Vagina (tissue), 2 donors: Measurements from ENCODE around the gene KRTAP12-1. TPM values are rescaled to one million over a fixed set of nuclear protein-coding genes. Genes with fewer than 3 reads are reported as not detected.

Source experiments
- DNase-seq, 2 donors: peaks; one replicate each; pipeline ENCODE4 v3.0.0-alpha.2; 2017; ENCODE audit errors: extremely low spot score in 2 of 2
- H3K27ac ChIP-seq: fragments of 200-600 bp; sonication (generic); one replicate; pipeline ENCODE4 v1.5.1; 2019
- H3K27me3 ChIP-seq: fragments of 200-600 bp; sonication (generic); one replicate; pipeline ENCODE4 v1.5.1; 2019
- H3K36me3 ChIP-seq, 2 donors: fragments of 200-600 bp; sonication (generic); one replicate each; pipeline ENCODE4 v1.5.1; 2017 to 2019
- H3K4me1 ChIP-seq: fragments of 200-600 bp; sonication (generic); one replicate; pipeline ENCODE4 v1.5.1; 2019
- H3K4me3 ChIP-seq, 2 donors: fragments of 200-600 bp; sonication (generic); 1 replicate in 1 of 2; 2 replicates in 1 of 2; pipeline ENCODE4 v1.5.1; 2016 to 2019
- H3K9me3 ChIP-seq: fragments of 200-600 bp; sonication (generic); one replicate; pipeline ENCODE4 v1.5.1; 2019
- POLR2A ChIP-seq, 2 donors: fragments of 450-650 bp; IDR thresholded peaks; one replicate each; pipeline ENCODE4 v1.6.1; 2017; ENCODE audit warnings: antibody characterized with exemption in 2 of 2, mild to moderate bottlenecking in 2 of 2, moderate library complexity in 2 of 2
- POLR2AphosphoS5 ChIP-seq, 2 donors: sonication (generic); formaldehyde crosslinking; IDR thresholded peaks; one replicate each; pipeline ENCODE4 v1.9.0; 2017; ENCODE audit warnings: antibody characterized with exemption in 2 of 2, mild to moderate bottlenecking in 2 of 2, low read depth in 1 of 2; ENCODE audit not compliant: insufficient read depth in 1 of 2
- intact Hi-C: fragments of 100-400 bp; cut with DNase I; formaldehyde crosslinking; loops from one replicate; pipeline ENCODE4 v1.15.1; 2023
- total RNA-seq: library from RNA; depleted of rRNA; stranded (reverse); fragments of >200 nt; gene quantifications from one replicate; pipeline ENCODE4 v1.2.3, GENCODE V29; 2016
- TF ChIP-seq, protein P1 (sequence below), 3 experiments: fragments of 450-650 bp in 2 of 3; fragments of 200-600 bp in 1 of 3; sonication (generic) in 1 of 3; IDR thresholded peaks; one replicate each; pipeline ENCODE4 v1.5.1; 2017 to 2019; ENCODE audit warnings: antibody characterized with exemption in 3 of 3, mild to moderate bottlenecking in 2 of 3, moderate library complexity in 2 of 3

KRTAP12-1 gene
- total RNA-seq, 1 donor from 2014 or later, result not detected

DNA sequence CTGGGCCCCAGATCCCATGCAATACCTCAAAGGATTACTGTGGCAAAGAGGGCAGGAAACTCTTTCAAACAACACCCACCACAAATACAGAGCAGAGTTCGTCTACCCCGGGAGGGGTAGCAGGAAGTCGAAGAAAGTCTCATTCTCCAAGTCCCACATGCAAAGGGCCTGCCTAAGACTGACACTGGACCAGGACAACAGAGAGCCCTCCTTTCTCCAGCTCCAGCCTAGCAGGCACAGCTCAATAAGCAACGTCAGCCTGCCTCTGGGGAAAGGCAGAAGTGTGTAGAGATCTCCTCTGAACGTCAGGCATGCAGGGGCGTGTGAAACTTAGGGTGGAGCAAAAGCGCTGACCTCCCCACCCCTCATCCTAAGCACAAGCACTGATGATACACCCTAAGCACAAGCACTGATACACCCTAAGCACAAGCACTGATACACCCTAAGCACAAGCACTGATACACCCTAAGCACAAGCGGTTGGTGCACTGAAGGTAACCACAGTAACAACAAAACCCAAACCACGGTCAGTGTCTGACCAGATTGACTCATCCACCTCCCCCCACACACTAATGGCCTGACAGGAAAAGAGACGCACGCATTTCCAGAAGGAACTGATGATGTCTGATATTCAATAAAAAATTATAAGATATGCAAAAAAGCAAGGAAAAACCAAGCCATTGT is 22.9 kb downstream of the KRTAP12-1 start:
- no peak for DNase-seq
- H3K9me3 ChIP-seq, result no peaks in the 10 kb centered on the region
- no peak overlapping the region for H3K4me3 ChIP-seq
- no peaks in the 10 kb centered on the region for H3K36me3 ChIP-seq
- H3K4me1 ChIP-seq, result no peaks in the 10 kb centered on the region
- H3K27me3 ChIP-seq, result no peaks in the 10 kb centered on the region
- intact Hi-C loops, result no loop called here
- no peak overlapping the region for H3K27ac ChIP-seq
- TF ChIP-seq, protein P1, sequence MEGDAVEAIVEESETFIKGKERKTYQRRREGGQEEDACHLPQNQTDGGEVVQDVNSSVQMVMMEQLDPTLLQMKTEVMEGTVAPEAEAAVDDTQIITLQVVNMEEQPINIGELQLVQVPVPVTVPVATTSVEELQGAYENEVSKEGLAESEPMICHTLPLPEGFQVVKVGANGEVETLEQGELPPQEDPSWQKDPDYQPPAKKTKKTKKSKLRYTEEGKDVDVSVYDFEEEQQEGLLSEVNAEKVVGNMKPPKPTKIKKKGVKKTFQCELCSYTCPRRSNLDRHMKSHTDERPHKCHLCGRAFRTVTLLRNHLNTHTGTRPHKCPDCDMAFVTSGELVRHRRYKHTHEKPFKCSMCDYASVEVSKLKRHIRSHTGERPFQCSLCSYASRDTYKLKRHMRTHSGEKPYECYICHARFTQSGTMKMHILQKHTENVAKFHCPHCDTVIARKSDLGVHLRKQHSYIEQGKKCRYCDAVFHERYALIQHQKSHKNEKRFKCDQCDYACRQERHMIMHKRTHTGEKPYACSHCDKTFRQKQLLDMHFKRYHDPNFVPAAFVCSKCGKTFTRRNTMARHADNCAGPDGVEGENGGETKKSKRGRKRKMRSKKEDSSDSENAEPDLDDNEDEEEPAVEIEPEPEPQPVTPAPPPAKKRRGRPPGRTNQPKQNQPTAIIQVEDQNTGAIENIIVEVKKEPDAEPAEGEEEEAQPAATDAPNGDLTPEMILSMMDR (IDR thresholded peaks at IDR 0.05), result no peak
- TF ChIP-seq POLR2AphosphoS5 (IDR thresholded peaks at IDR 0.05; ENCODE audit: insufficient read depth in 1 of 2, low read depth in 1 of 2), result no peak
- TF ChIP-seq POLR2A (IDR thresholded peaks at IDR 0.05), result no peak

DNA sequence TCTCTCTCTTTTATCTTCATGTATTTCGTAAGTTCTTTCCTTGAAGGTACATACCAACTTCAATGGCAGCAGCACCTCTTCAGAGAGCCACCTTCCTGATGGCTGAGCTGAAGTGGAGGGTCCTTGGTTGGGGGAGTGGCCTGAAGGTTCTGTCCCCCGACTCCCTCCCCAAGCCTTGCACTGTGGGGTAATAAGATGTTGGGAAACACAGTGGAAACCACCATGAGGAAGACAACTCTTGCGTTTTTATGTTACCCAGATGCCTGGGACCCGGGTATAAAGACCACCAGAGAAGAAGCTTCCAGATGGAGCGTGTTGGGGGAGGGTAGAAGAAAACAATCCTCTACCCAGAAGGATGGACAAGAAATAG is 23.4 kb downstream of the KRTAP12-1 start:
- Histone ChIP-seq H3K9me3 (no peaks in the 10 kb centered on the region), H3K4me3 (no peak overlapping the region), H3K27ac (no peak overlapping the region), H3K36me3 (no peaks in the 10 kb centered on the region), H3K4me1 (no peaks in the 10 kb centered on the region), H3K27me3 (no peaks in the 10 kb centered on the region)
- no peak for DNase-seq
- TF ChIP-seq POLR2A (IDR thresholded peaks at IDR 0.05), result no peak
- TF ChIP-seq, protein P1 (IDR thresholded peaks at IDR 0.05), result no peak
- no peak for TF ChIP-seq POLR2AphosphoS5 (IDR thresholded peaks at IDR 0.05; ENCODE audit: insufficient read depth in 1 of 2, low read depth in 1 of 2)
- intact Hi-C loops, result no loop called here

DNA sequence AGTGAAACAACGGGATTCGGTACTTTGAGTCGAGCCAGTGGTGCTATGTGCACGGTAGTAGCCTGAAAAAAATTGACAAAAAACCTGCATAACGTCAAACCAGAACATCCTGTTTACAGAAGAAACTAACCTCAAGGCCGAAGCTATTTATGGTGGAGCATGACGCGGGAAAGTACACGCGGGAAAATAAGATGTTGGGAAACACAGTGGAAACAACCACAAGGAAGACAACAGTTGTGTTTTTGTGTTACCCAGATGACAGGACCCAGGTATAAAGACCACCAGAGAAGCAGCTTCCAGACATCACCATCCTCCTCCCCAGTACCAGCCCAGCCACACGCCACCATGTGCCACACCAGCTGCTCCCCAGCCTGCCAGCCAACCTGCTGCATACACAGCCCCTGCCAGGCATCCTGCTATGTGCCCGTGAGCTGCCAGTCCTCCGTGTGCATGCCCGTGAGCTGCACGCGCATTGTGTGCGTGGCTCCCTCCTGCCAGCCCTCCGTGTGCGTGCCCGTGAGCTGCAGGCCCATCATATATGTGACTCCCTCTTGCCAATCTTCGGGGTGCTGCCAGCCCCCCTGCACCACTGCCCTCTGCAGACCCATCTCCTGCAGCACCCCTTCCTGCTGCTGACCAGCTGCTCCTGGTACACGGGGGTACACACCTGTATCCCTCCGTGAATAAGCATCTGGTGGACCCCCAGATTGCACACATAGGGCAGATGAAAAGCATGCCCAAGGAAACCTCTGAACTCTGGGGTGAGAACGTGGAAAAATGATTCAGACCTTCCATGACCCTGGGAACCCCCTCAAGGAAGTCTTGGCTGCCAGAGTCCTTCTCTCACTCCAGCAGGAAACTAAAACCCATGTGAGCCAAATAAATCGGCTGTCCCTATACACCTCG is 24.1 kb downstream of the KRTAP12-1 start, which contains the start of gene KRTAP12-3:
KRTAP12-3 (plus strand) TSS at position 298 of the 906 bp plus-strand sequence; CDS start at position 346, 48 bp downstream.
- H3K27ac ChIP-seq, result no peak within 1 kb of the TSS
- no peaks in the 10 kb centered on the region for H3K4me1 ChIP-seq
- TF ChIP-seq POLR2AphosphoS5 (IDR thresholded peaks at IDR 0.05; ENCODE audit: insufficient read depth in 1 of 2, low read depth in 1 of 2) (no peak), POLR2A (IDR thresholded peaks at IDR 0.05) (no peak)
- TF ChIP-seq, protein P1 (IDR thresholded peaks at IDR 0.05), result no peak
- H3K9me3 ChIP-seq, result no peaks in the 10 kb centered on the region
- H3K27me3 ChIP-seq, result no peaks in the 10 kb centered on the region
- intact Hi-C loops, result no loop called here
- H3K36me3 ChIP-seq, result no peaks in the 10 kb centered on the region
- no peak within 1 kb of the TSS for H3K4me3 ChIP-seq
- DNase-seq, result no peak

DNA sequence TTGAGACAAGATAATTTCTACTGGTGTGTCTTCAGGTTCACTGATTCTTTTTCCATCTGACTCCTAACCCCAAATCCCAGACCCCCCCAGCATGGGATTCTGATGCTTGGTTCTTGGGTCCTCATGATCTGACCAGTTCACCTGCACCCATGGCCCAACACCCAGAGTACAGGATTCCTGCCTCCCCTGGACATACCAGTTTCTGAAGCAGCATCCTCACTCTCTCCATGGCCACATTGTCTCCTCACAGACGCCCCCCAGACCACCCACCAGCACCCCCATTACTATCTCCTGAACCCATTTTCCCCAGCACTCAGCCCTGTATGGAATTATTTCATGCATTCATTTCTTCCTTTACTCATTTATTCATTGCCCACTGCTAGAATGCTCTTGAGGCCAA is 25.1 kb downstream of the KRTAP12-1 start:
- H3K4me1 ChIP-seq, result no peaks in the 10 kb centered on the region
- H3K27me3 ChIP-seq, result no peaks in the 10 kb centered on the region
- DNase-seq, result no peak
- no peak for TF ChIP-seq POLR2AphosphoS5 (IDR thresholded peaks at IDR 0.05; ENCODE audit: insufficient read depth in 1 of 2, low read depth in 1 of 2)
- TF ChIP-seq POLR2A (IDR thresholded peaks at IDR 0.05), result no peak
- TF ChIP-seq, protein P1 (IDR thresholded peaks at IDR 0.05), result no peak
- no peaks in the 10 kb centered on the region for H3K9me3 ChIP-seq
- H3K4me3 ChIP-seq, result no peak overlapping the region
- H3K36me3 ChIP-seq, result no peaks in the 10 kb centered on the region
- intact Hi-C loops, result no loop called here
- H3K27ac ChIP-seq, result no peak overlapping the region
